GM21447 (cell line): ENCODE measurements around the gene SCAF11.

ENCODE experiments used
- ATAC-seq: cut with Tn5 transposase; IDR thresholded peaks from one replicate; pipeline ENCODE4 v1.9.1; 2021; ENCODE audit not compliant: unreplicated experiment

The SCAF11 gene

GRCh38 chr12:45980540-45980939 is 9.8 kb downstream of the SCAF11 start:
- ATAC-seq = no peak

- no peak for ATAC-seq
Measured at GRCh38 chr12:45978108-45978507, 12.3 kb downstream of the SCAF11 start.

- ATAC-seq = no peak
Measured at GRCh38 chr12:45977620-45978019, 12.8 kb downstream of the SCAF11 start.

DNA sequence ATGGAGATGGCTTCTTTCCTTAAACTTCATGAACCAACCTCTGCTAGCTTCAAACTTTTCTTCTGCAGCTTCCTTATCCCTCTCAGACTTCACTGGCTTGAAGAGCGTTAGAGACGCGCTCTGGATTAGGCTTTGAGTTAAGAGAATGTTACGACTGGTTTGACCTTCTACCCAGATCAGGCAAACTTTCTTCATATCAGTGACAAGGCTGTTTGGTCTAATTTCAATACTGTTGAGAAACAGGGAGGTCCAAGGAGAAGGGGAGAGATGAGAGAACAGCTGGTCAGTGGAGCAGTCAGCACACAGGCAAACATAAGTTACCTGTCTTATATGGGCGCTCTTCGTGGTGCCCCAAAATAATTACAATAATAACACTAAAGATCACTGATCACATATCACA is 14.9 kb downstream of the SCAF11 start:
- no peak for ATAC-seq

GRCh38 chr12:45974883-45975282 is 15.5 kb downstream of the SCAF11 start:
- no peak for ATAC-seq

- no peak for ATAC-seq
Measured at GRCh38 chr12:45974171-45974719, 16.1 kb downstream of the SCAF11 start.

- no peak for ATAC-seq
Measured at GRCh38 chr12:45973526-45973925, 16.8 kb downstream of the SCAF11 start.

DNA sequence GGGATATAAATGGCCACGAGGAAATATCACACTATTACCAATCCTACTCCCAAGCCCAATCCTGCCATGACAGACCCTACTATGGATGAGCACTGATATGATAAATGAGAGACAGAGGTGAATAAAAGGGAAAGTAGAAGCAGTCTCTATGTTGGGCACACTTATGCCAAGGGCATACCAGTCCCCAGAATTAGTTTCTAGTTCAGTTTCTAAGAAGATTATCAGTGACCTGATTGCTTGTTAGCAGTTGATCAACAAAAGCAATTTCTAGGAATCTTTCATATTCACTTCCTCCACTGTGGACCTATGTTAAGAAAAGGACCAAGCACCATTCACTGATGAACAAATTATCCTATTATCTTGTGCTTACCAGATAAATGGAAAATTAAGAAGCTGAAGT is 20.0 kb downstream of the SCAF11 start:
- ATAC-seq = no peak

DNA sequence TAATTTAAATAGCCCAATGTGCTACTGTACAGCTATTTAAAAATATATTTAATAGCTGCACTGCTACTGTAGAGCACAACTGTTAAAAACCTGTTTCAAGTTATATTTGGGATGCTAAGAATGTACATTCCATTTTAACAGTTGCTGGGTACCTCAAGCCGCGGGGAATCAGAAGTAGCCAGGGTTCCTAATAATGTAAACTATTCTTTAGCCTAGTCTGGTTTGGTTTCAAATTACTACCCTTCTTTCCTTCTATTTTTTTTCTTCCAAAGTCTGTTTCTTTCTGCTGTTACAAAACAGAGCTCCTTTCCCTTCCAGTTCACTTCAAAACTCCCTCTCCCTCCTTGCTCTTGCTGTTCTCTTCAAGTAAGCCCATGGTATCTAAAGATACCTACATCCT is 21.3 kb downstream of the SCAF11 start:
- ATAC-seq = no peak

DNA sequence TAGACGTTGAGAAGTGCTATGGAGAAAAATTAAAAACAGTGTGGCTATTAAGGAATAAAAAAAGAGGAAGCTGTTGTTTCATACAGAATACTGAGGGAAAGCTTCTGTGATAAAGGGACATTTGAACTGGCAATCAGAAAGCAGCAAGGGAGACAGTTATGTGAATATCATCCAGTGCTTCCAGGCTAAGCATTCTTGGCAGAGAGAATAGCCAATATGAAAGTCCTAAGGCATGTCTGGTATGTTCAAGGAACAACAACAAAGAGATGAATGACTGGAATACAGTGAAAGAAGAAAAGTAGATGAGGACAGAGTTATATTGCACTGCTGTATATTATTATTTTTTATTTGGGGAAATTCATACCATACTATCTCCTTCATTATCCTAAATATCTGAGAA is 23.9 kb downstream of the SCAF11 start:
- no peak for ATAC-seq

GRCh38 chr12:45962553-45963325 is 27.6 kb downstream of the SCAF11 start:
- ATAC-seq = no peak

GRCh38 chr12:45959728-45960127 is 30.6 kb downstream of the SCAF11 start:
- ATAC-seq = no peak

- no peak for ATAC-seq
Measured at GRCh38 chr12:45959025-45959424, 31.3 kb downstream of the SCAF11 start.

GRCh38 chr12:45948546-45948945 is 41.8 kb downstream of the SCAF11 start:
- no peak for ATAC-seq

- no peak for ATAC-seq
Measured at GRCh38 chr12:45946435-45946834, 43.9 kb downstream of the SCAF11 start.

GRCh38 chr12:45944771-45945170 is 45.6 kb downstream of the SCAF11 start:
- ATAC-seq = no peak

DNA sequence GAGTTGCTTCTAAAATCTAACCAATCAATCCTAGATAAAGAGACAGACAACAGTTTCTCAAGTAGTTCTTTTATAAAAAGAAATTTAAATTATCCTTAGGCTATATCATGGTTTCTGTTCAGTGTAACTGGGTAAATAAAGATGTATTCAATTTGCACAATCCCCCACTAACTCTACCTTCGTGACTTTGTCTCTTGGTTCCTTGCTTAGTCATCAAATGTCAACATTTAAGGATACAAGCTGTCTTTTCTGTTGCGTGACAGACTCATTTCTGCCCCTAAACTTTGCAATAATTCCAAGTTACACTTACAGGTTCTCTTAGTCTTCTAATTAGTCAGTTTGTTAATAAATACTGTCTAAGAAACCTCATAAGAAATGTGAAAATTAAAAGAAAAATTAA is 50.6 kb downstream of the SCAF11 start:
- ATAC-seq = no peak

DNA sequence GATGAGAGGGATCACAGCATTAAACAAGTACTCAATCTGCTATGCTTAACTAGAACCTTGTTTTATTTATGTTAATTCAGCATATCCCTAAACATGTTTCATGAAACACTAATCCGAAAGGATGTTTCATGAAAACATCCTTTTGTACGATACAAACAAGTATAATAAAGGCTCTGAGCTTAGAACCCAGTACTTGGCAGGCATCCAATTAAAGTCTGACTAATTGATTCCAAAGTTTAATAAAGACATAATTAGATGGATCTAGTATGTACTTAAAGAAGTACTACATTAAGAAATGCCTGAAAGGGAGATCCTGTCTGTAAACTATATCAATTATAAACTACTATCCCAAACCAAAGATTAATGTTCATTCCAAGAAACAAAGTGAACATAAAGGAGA is 51.8 kb downstream of the SCAF11 start:
- no peak for ATAC-seq

GRCh38 chr12:45934956-45935355 is 55.4 kb downstream of the SCAF11 start:
- no peak for ATAC-seq

DNA sequence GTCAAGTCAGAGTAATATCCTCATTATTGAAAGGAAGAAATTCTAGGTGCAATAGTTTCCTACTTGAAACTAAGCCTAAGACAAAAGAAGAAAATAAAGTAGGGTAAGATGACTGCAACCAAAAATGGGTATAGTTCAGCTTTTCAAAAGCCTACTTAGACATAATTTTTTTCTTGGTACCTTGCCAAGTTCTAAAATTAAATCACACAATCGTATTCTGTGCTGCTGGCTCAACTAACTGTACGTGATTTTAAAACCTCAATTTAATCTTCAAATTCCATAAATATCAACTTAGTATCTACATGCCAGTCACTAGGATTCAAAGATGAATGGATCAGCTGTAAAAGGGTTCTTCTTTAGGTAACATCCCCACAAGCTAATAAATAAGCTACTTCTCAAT is 56.9 kb downstream of the SCAF11 start:
- ATAC-seq = no peak

DNA sequence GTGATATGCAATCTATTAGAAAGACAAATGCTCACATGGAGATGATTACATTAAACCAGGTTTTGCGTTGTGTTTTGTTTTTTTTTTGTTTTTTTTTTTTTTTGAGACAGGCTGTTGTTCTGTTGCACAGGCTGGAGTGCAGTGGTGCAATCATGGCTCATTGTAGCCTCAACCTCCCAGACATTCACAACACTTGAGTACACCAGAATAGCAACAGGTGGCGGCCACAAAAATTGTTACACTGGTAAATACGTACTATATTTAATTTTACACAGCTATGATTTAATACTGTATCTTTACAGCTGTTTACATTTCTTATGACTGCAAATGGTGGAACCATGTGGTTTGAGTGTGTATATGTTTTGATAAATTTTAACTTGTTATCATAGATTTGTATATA is 60.0 kb downstream of the SCAF11 start:
- no peak for ATAC-seq

- ATAC-seq = no peak
Measured at GRCh38 chr12:45928309-45928708, 62.1 kb downstream of the SCAF11 start.

- no peak for ATAC-seq
Measured at GRCh38 chr12:45918818-45919217, 71.6 kb downstream of the SCAF11 start.
